Measurements from ENCODE around the gene EBLN2. TPM values are rescaled to one million over a fixed set of nuclear protein-coding genes. Genes with fewer than 3 reads are reported as not detected.

The EBLN2 gene
- total RNA-seq, 4 donors from 2014 or later, result 8.5 to 12.7 (median 9.8) TPM

DNA sequence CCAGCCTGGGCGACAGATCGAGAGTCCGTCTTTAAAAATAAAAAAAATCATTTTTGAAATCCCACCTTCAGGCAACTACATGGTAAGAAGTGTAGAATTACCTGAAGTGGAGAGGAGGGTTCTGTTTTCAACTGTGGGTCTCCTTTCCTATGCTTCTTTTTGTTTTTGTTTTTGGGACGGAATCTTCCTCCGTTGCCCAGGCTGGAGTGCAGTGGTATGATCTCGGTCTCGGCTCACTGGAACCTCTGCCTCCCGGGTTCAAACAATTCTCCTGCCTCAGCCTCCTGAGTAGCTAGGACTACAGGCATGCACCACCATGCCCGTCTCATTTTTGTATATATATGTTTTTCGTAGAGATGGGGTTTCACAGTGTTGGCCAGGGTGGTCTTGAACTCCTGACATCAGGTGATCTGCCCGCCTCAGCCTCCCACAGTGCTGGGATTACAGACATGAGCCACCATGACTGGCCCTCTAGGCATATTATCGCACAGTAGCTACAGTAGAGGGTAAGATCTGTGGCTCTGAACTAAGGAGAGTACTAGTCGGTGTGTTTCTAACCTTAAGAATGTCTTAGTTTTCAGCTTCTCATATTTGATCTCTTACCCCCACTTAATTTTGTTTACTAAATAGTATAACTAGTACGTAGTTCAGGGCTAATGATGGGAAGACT is 8.5 kb downstream of the EBLN2 start:
- H3K4me1 ChIP-seq, result no peaks in the 10 kb centered on the region
- H3K9me3 ChIP-seq, result no peaks in the 10 kb centered on the region
- H3K27ac ChIP-seq, result no peak overlapping the region
- H3K36me3 ChIP-seq, result peaks cover 0 to 10% of the 10 kb centered on the region in 2 donors
- H3K4me3 ChIP-seq (replicated peaks in 1 of 3), result no peak overlapping the region
- TF ChIP-seq POLR2A (IDR thresholded peaks at IDR 0.05), result no peak
- TF ChIP-seq, protein P1, sequence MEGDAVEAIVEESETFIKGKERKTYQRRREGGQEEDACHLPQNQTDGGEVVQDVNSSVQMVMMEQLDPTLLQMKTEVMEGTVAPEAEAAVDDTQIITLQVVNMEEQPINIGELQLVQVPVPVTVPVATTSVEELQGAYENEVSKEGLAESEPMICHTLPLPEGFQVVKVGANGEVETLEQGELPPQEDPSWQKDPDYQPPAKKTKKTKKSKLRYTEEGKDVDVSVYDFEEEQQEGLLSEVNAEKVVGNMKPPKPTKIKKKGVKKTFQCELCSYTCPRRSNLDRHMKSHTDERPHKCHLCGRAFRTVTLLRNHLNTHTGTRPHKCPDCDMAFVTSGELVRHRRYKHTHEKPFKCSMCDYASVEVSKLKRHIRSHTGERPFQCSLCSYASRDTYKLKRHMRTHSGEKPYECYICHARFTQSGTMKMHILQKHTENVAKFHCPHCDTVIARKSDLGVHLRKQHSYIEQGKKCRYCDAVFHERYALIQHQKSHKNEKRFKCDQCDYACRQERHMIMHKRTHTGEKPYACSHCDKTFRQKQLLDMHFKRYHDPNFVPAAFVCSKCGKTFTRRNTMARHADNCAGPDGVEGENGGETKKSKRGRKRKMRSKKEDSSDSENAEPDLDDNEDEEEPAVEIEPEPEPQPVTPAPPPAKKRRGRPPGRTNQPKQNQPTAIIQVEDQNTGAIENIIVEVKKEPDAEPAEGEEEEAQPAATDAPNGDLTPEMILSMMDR (IDR thresholded peaks at IDR 0.05), result no peak
- H3K27me3 ChIP-seq, result no peaks in the 10 kb centered on the region
- WGBS, 2 donors, result 92 to 93% methylated on average over 14 of the region's 14 CpGs
- DNase-seq, result no peak
- intact Hi-C loops (cut with DNase I), result no loop called here

DNA sequence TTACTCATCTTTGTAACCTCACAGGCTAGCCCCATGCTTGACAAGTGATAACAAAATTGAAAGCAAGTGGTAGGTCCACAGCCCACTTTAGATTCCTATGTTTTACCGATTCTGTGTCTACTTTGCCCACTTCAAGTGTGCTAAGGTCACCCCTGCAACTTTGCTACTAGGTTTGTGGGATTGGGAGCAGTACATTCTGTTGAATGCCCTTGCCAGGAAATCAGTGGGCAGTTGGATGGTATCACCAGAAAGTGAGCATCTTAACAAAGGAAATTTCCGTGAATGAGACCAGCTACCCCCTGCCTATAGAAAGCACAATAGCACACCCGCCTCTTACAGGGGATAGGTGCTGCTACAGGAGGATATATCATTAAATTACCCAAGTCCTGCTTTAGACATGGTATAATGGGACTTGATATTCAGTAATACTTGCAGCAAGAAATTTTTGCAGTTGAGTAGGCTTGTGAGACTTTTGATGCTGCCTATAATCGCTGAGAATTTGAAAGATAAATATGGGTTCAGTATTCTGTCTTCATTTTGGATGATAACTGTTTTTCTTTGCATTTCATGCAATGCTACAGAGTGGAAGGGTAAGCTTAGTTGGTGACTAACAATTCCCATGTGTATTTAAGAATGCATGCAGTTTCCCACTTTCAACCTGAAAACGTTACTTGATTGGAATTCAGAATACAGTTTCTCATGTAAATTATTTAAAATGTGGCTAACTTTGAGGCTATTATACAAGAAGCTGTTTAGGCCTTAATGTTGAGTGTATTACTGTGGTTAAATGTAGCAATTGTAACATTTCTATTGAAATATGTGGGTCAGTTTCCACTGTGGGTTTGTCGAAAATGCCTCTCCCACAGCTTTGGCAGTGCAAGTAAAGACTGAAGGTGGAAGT is 9.5 kb downstream of the EBLN2 start:
- TF ChIP-seq POLR2A (IDR thresholded peaks at IDR 0.05), result no peak
- TF ChIP-seq, protein P1 (IDR thresholded peaks at IDR 0.05), result no peak
- Histone ChIP-seq H3K4me3 (replicated peaks in 1 of 3) (no peak overlapping the region), H3K27me3 (no peaks in the 10 kb centered on the region), H3K4me1 (no peaks in the 10 kb centered on the region), H3K9me3 (no peaks in the 10 kb centered on the region), H3K36me3 (peaks cover 0 to 3% of the 10 kb centered on the region in 2 donors), H3K27ac (no peak overlapping the region)
- intact Hi-C loops (cut with DNase I), result no loop called here
- DNase-seq, result no peak
- WGBS, 2 donors, result 48 to 53% methylated on average over 6 of the region's 6 CpGs

DNA sequence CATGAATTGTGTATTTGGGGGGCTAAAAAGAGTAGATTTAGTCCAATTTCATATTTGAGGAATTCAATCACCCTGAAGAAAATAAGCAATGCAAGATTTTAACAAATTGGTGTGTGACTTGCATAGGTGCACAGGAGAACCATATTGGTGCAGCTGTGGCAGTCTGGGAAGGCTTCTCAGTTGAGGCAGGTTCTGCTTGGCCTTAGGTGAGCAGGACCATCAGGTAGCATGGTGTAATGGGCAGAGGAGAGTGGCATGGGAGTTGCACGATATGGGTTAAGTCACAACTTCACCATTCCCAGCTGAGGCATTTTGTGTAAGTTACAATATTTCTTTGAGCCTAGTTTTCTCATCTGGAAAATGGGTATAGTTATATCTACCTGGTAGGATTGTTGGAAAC is 10.5 kb downstream of the EBLN2 start:
- intact Hi-C loops (cut with DNase I), result no loop called here
- Histone ChIP-seq H3K4me3 (replicated peaks in 1 of 3) (no peak overlapping the region), H3K27ac (no peak overlapping the region), H3K36me3 (peaks cover 0 to 3% of the 10 kb centered on the region in 2 donors), H3K4me1 (no peaks in the 10 kb centered on the region), H3K9me3 (no peaks in the 10 kb centered on the region), H3K27me3 (no peaks in the 10 kb centered on the region)
- DNase-seq, result no peak
- TF ChIP-seq POLR2A (IDR thresholded peaks at IDR 0.05), result no peak
- TF ChIP-seq, protein P1 (IDR thresholded peaks at IDR 0.05), result no peak
- WGBS, 2 donors, result 94 to 100% methylated on average over 1 of the region's 1 CpG

DNA sequence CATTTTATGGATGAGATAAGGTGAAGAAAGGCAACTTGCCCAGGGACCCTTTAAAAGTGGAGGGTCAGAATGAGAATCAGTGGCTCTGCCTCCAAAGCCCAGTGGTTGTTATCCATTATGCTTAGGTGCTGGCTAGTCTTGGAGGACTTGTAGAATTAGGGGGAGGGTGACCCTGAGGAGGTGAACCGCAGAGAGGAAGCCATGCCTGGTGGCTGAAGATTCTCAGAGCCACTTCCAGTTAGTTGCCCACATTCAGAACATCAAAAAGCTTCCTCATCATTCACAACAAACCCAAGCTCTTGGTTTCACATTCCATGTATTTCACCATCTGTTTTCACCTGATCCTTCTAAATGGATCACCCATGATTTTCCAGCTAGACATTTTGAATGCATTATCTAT is 11.2 kb downstream of the EBLN2 start:
- H3K36me3 ChIP-seq, result no peaks in the 10 kb centered on the region
- no peaks in the 10 kb centered on the region for H3K27me3 ChIP-seq
- intact Hi-C loops (cut with DNase I), result no loop called here
- H3K27ac ChIP-seq, result no peak overlapping the region
- H3K4me1 ChIP-seq, result no peaks in the 10 kb centered on the region
- no peak overlapping the region for H3K4me3 ChIP-seq (replicated peaks in 1 of 3)
- 64 to 70% methylated on average over 1 of the region's 1 CpG for WGBS, 2 donors
- DNase-seq, result no peak
- no peak for TF ChIP-seq POLR2A (IDR thresholded peaks at IDR 0.05)
- TF ChIP-seq, protein P1 (IDR thresholded peaks at IDR 0.05), result no peak
- no peaks in the 10 kb centered on the region for H3K9me3 ChIP-seq

Measured in thyroid gland (tissue), 4 donors.